Activated naive CD8-positive, alpha-beta T cell treated with anti-CD3 and anti-CD28 coated beads for 36 hours (primary cell): Measurements from ENCODE around the gene TMEM220. TPM values are rescaled to one million over a fixed set of nuclear protein-coding genes. Genes with fewer than 3 reads are reported as not detected.

Experiments used
- DNase-seq: peaks from one replicate; pipeline ENCODE4 v3.0.0; 2021
- H3K27ac Mint-ChIP-seq: one replicate; pipeline ENCODE4 v1.8.0; 2022; ENCODE audit warnings: mild to moderate bottlenecking, moderate library complexity, mixed read lengths
- H3K27me3 Mint-ChIP-seq: one replicate; pipeline ENCODE4 v1.8.0; 2022; ENCODE audit warnings: mild to moderate bottlenecking, mixed read lengths
- H3K36me3 Mint-ChIP-seq: one replicate; pipeline ENCODE4 v1.8.0; 2021; ENCODE audit warnings: mild to moderate bottlenecking, mixed read lengths
- H3K4me1 Mint-ChIP-seq: one replicate; pipeline ENCODE4 v1.8.0; 2021; ENCODE audit warnings: mixed read lengths
- H3K4me3 Mint-ChIP-seq: one replicate; pipeline ENCODE4 v1.8.0; 2022; ENCODE audit warnings: mild to moderate bottlenecking, moderate library complexity, mixed read lengths
- H3K9me3 Mint-ChIP-seq: one replicate; pipeline ENCODE4 v1.8.0; 2022; ENCODE audit warnings: mixed read lengths
- total RNA-seq, 2 experiments: library from RNA; stranded (reverse); gene quantifications; one replicate each; pipeline ENCODE4 v1.2.3, GENCODE V29; 2021

Gene TMEM220
- total RNA-seq: 1 to 10 TPM; 1.6 to 2.5 TPM

DNA sequence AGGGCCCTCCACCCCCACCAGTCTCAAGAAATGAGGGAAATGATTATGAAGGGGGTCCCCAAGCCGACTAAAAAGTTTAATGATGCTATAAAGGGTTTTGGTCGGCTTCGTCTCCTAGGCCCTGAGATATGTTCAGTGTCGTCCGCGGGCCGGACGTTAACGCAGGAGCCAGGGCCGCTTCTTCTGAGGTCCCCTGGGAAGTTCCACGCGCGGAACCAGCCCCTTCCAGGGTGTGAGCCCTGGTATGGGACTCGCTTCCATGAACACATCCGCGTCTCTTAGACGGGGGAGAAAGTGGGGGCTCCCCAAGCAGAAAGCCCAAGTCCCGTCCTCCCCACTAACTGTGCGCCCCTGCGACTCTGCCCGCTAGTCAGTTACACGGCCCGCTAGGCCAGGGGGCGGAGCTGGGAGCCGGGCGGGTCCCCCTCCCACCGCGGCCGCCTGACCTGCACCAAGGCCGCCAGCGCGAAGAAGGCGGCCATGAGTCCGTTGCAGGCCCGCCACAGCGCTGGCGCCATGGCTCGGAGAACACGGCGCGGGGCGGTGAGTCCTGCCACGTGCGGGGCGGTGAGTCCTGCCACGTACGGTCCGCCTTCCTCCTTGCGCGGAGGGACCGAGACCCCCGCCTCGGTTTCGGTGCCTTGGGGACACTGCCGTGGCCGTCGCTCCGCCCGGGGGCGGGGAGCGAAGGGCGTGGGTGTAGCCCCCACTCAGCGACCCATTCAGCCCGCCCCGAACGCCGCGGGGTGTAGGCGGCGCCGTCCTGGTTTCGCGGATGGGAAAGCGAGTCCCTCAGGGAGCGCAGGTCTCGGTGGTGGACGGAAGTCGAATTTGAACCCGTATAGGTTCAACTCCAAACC lies at the start of gene TMEM220:
Gene TMEM220, minus strand, starts transcription at position 690 of the 860 bp plus-strand sequence. Its CDS starts 172 bp downstream, at position 518.
- H3K4me1 Mint-ChIP-seq: peaks cover 9% of the 10 kb centered on the region
- no peaks in the 10 kb centered on the region for H3K9me3 Mint-ChIP-seq
- H3K27ac Mint-ChIP-seq: peak within 1 kb of the TSS; percentile 81
- H3K36me3 Mint-ChIP-seq: peaks cover 2% of the 10 kb centered on the region
- H3K4me3 Mint-ChIP-seq: peak within 1 kb of the TSS; percentile 86
- H3K27me3 Mint-ChIP-seq: no peaks in the 10 kb centered on the region
- peak; percentile 63 for DNase-seq

DNA sequence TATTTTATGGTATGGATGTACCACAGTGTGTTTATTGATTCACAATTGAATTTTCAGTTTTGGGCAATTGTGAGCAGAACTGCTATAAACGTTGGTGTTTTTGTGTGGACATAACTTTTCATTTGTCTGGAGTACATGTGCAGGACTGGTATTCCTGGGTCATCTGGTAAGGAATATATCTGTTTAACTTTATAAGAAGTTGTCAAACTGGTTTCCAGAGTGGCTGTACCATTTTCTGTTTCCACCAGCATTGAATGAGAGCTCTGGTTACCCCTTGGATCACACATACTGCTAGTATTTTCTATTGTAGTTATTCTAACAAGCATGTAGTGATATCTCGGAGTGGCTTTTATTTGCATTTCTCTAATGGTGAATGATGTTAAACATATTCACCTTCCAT lies 49.8 kb upstream of the TMEM220 start:
- H3K9me3 Mint-ChIP-seq: peaks cover 4% of the 10 kb centered on the region
- peaks cover 8% of the 10 kb centered on the region for H3K36me3 Mint-ChIP-seq

DNA sequence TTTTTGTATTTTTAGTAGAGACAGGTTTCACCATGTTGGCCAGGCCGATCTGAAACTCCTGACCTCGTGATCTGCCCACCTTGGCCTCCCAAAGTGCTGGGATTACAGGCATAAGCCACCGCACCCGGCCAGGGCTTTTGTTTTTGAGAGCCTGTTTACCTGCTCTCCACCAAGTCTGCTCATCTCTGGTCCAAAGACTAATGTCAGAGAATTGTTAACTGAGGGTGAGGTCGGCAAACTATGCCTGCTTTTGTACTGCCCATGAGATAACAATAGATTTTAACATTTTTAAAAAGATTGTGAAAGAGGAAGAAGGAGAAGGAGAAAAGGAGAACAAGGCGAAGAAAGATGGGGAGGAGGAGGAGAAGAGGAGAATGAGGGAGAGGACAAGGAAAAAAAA lies 48.1 kb upstream of the TMEM220 start:
- DNase-seq: no peak
- no peak overlapping the region for H3K4me3 Mint-ChIP-seq
- H3K4me1 Mint-ChIP-seq: no peaks in the 10 kb centered on the region
- H3K27me3 Mint-ChIP-seq: no peaks in the 10 kb centered on the region
- H3K9me3 Mint-ChIP-seq: peaks cover 2% of the 10 kb centered on the region
- peaks cover 8% of the 10 kb centered on the region for H3K36me3 Mint-ChIP-seq
- no peak overlapping the region for H3K27ac Mint-ChIP-seq

More for the DNA sequence above, 49.8 kb upstream of the TMEM220 start:
- no peak overlapping the region for H3K4me3 Mint-ChIP-seq
- DNase-seq: no peak
- no peak overlapping the region for H3K27ac Mint-ChIP-seq
- no peaks in the 10 kb centered on the region for H3K4me1 Mint-ChIP-seq
- no peaks in the 10 kb centered on the region for H3K27me3 Mint-ChIP-seq

DNA sequence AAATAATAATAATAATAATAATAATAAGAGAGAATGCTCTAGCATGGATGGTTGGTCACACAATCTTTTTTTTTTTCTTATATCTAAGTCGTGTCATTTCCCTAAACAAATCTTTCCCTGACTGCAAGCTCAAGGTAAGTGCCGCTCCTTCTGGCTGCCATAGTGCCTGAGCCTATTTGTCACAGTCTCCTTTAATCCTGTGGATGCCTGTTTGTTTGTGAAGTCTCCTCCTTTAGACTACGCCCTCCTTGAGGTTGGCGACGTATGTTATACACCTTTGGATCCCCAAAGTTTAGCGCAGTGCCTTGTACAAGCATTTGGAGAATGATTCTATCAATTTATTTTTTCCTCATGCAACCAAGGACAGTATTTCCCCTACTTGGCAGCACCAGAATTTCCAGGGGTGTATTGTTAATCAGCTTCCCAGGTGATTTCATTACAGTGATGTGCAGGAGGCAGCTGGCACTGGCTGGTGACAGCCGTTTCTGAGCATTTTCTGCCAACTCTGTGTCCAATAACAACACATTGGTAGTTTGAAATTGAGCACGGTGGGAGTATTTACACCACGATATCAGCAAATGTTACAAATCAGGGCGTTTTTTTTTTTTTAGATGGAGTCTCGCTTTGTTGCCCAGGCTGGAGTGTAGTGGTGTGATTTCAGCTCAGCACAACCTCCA lies 47.4 kb upstream of the TMEM220 start:
- Mint-ChIP-seq H3K27ac (no peak overlapping the region), H3K4me3 (no peak overlapping the region), H3K36me3 (peaks cover 6% of the 10 kb centered on the region), H3K27me3 (no peaks in the 10 kb centered on the region), H3K9me3 (peaks cover 3% of the 10 kb centered on the region), H3K4me1 (no peaks in the 10 kb centered on the region)
- DNase-seq: no peak

DNA sequence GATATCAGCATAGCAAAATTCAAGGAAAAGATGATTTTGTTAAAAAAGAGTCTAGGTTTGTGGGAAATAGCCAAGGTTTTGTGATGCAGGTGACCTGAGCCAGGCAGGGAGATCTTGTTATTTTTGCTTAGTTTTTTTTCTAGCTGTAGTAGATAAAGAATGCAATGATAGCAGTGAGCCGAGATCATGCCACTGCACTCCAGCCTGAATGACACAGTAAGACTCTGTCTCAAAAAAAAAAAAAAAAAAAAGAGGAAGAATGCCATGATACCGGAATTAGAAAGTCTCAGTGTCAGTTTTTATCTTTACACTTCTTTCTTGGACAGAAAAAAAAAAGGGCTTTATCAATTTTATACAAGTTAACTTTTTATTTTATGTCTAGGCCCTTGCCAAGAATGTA lies 46.6 kb upstream of the TMEM220 start:
- Mint-ChIP-seq H3K27me3 (no peaks in the 10 kb centered on the region), H3K4me1 (no peaks in the 10 kb centered on the region), H3K27ac (no peak overlapping the region), H3K9me3 (peaks cover 8% of the 10 kb centered on the region), H3K4me3 (no peak overlapping the region), H3K36me3 (peaks cover 7% of the 10 kb centered on the region)
- no peak for DNase-seq

DNA sequence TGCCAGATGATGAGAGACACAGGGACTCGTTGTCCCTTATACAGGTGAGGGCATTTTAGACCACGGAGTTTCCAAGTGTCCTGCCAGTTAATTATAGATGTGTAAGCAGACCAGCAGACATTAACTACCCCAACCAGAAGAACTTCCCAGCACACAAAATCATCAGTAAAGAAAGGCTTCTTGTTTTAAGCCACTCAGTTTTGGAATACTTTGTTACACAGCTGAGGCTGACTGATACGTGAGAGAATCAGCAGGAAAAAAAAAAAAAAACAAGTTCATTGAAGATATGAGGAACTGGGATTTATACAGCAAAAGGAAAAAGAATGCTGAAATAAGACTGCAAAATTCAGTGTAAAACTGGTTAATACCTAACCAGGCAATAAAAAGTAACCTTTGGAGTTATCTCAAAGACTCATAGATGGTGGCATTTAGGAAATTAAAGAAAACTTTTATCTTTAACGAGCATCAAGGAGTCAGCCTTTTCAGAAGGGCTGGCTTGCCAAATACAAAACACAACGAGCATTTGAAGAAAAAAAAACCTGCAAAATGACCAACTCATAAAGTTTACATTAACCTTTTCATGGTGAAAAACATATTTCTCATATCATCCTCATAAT lies 46.0 kb upstream of the TMEM220 start:
- Mint-ChIP-seq H3K4me3 (no peak overlapping the region), H3K9me3 (peaks cover 9% of the 10 kb centered on the region), H3K27ac (no peak overlapping the region), H3K27me3 (no peaks in the 10 kb centered on the region), H3K4me1 (no peaks in the 10 kb centered on the region), H3K36me3 (peaks cover 9% of the 10 kb centered on the region)
- DNase-seq: no peak

DNA sequence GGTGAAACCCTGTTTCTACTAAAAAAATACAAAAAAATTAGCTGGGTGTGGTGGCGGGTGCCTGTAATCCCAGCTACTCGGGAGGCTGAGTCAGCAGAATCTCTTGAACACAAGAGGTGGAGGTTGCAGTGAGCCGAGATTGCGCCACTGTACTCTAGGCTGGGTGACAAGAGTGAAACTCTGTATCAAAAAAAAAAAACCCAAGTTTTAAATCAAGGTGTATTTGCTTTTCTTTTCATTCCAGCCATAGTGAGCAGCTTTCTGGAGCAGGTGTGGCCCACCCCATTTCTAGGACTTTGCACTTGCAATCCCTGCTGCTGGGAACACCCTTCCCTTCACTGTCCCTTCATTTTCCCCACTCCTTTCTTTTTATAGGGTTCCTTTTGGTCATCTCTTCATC lies 45.2 kb upstream of the TMEM220 start:
- no peak for DNase-seq
- Mint-ChIP-seq H3K27ac (no peak overlapping the region), H3K36me3 (peaks cover 9% of the 10 kb centered on the region), H3K27me3 (no peaks in the 10 kb centered on the region), H3K4me3 (no peak overlapping the region), H3K9me3 (peaks cover 9% of the 10 kb centered on the region), H3K4me1 (no peaks in the 10 kb centered on the region)

DNA sequence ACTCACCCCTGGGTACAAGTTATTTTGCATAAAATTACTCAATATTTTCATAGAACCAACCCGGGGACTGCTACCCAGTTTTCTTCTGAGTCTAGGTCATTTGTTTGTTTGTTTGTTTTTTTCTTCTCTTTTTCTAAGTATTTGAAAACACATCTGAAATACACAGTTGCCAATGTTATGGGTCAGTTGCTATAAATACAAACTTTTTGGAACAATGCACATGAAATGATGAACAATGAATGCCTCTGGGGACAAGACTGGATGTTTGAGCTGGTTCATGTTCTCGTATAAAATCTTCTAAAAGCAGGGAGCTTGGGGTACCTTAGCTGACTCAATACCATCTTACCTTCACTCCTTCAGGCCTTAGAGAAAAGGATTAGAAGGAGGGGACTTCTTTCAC lies 43.6 kb upstream of the TMEM220 start:
- no peak for DNase-seq
- no peaks in the 10 kb centered on the region for H3K27me3 Mint-ChIP-seq
- no peak overlapping the region for H3K27ac Mint-ChIP-seq
- H3K4me3 Mint-ChIP-seq: no peak overlapping the region
- H3K4me1 Mint-ChIP-seq: no peaks in the 10 kb centered on the region
- H3K9me3 Mint-ChIP-seq: peaks cover 9% of the 10 kb centered on the region
- peaks cover 9% of the 10 kb centered on the region for H3K36me3 Mint-ChIP-seq

DNA sequence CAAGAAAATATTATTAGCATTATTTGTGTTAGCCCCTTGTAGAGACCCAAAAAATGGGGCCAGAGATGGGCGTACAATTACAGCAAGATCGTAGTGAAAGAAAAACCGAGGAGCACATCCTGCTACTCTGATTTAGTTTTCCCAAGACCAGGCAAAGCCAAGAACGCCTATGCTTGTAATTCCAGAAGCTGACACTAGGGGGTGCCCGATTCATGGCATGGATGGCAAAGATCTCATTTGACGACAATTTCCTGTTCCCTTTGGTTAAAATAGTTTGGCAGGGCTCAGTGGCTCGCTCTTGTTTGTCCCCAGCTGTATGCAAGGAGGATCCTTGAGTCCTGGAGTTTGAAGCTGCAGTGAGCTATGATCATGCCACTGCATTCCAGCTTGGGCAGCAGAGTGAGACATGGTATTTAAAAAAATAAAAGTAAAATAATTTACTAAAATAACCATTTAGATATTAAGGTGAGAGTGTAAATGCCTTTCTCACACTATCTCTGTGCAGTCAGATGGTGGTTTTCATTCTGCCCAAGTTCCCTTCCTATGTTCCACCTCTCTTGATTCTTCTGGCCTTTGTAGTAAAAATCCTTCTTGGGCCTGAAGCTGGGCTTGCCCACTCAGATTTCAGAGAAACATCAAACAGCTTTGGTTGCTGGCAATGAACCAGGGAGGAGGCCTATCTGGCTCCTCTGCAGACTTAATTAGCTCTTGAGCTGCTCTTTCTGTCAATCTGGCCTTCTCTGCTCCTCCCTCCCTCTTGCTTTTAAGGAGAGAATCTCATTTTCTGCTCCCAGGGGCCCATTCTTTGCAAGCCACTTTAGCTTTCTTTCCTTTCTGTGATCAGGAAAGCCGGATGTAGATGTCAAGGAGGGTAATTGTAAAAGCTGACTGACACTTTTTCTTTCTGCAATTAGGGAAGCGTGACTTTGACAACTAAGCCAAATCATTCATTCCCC lies 42.9 kb upstream of the TMEM220 start:
- H3K27ac Mint-ChIP-seq: no peak overlapping the region
- no peaks in the 10 kb centered on the region for H3K4me1 Mint-ChIP-seq
- peak; percentile 40 for DNase-seq

DNA sequence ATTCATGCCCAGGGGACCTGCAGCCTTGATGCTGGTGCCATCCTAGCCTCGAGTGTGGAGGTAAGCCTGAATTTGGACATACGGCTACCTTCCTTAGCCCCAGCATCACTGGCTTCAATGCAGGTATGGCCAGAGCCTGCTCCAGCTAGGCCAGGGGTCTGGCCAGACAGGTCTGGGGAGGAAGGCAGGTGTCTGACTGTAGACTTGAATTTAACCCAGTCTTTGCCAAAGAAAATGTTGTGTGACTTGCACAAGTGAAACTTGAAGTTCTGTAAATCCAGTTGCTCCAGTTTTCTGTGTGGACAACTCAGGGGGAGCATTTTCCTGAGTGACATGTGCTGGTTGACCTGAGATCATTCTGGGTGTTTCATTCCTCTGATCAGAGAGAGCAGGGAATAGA lies 41.3 kb upstream of the TMEM220 start:
- no peak overlapping the region for H3K4me3 Mint-ChIP-seq
- no peak for DNase-seq
- H3K4me1 Mint-ChIP-seq: no peaks in the 10 kb centered on the region
- peaks cover 14% of the 10 kb centered on the region for H3K36me3 Mint-ChIP-seq
- H3K9me3 Mint-ChIP-seq: peaks cover 9% of the 10 kb centered on the region
- H3K27ac Mint-ChIP-seq: no peak overlapping the region
- H3K27me3 Mint-ChIP-seq: no peaks in the 10 kb centered on the region

More for the DNA sequence above, 42.9 kb upstream of the TMEM220 start:
- Mint-ChIP-seq H3K9me3 (peaks cover 9% of the 10 kb centered on the region), H3K27me3 (no peaks in the 10 kb centered on the region), H3K4me3 (no peak overlapping the region), H3K36me3 (peaks cover 9% of the 10 kb centered on the region)

DNA sequence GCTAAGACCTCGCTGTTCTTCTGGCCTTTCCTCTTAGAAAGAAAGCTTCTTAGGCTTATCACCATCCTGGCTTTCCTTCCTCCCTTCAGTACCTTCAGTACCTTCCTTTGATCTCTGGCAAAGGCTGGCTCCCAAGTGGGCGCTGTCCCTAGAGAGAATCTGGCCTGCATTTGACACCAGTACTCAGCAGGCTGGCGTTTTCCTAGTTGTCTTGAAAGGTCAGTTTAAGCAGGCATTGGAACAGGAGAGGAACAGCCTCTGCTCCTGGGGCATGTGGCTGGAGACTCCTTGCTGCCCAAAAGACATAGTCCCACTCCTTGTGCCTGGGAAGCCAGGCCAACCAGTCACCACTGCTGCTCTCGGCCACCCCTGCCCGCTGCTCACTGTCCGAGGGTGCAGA lies 40.0 kb upstream of the TMEM220 start:
- no peak for DNase-seq
- Mint-ChIP-seq H3K27me3 (no peaks in the 10 kb centered on the region), H3K9me3 (peaks cover 9% of the 10 kb centered on the region), H3K4me1 (no peaks in the 10 kb centered on the region), H3K27ac (no peak overlapping the region), H3K4me3 (no peak overlapping the region), H3K36me3 (peaks cover 10% of the 10 kb centered on the region)

DNA sequence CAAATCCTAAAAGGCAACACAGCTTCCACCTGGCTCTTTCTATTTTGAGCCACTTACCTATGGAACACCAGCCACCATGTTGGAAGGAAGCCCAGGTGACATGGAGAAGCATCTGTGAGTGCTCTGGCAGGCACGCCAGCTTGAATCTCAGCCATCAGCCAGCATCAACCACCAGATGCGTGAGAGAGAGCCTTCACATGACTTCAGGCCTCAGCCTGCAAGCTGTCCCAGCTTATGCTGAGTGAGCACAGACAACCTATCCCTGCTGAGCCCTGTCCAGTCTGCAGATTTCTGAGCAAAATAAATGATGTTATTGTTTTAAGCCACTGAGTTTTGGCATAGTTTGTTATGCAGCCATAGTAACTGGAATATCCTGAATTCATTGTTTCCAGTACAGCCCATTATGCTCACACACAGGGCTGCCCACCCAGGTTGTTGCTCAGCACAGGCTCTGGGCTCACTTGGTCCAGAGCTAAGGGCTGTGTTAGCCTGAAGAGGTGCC lies 39.0 kb upstream of the TMEM220 start:
- no peaks in the 10 kb centered on the region for H3K4me1 Mint-ChIP-seq
- no peak for DNase-seq
- no peak overlapping the region for H3K27ac Mint-ChIP-seq
- no peak overlapping the region for H3K4me3 Mint-ChIP-seq
- H3K9me3 Mint-ChIP-seq: peaks cover 9% of the 10 kb centered on the region
- no peaks in the 10 kb centered on the region for H3K27me3 Mint-ChIP-seq
- H3K36me3 Mint-ChIP-seq: peaks cover 10% of the 10 kb centered on the region

DNA sequence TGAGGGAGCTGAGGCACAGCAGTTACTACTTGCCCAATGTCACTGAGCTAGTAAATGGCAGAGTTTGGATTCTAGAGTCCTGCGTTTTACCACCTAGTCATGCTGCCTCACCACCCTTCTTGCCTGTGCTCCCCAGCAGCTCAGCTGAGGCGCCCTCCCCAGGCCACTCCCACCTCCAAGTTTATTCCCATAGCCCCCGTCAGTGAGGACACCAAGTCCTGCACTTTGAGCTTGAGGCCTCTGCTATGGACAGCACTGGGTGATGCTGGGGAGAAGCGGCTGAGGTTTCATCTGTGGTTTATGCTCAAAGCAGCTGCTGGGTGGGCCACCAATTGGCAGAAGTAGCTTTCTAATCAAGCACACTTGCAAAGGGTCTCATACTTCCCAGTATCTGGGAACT lies 37.4 kb upstream of the TMEM220 start:
- Mint-ChIP-seq H3K4me1 (no peaks in the 10 kb centered on the region), H3K4me3 (no peak overlapping the region), H3K27me3 (no peaks in the 10 kb centered on the region), H3K9me3 (peaks cover 5% of the 10 kb centered on the region), H3K36me3 (peaks cover 10% of the 10 kb centered on the region), H3K27ac (no peak overlapping the region)
- no peak for DNase-seq

DNA sequence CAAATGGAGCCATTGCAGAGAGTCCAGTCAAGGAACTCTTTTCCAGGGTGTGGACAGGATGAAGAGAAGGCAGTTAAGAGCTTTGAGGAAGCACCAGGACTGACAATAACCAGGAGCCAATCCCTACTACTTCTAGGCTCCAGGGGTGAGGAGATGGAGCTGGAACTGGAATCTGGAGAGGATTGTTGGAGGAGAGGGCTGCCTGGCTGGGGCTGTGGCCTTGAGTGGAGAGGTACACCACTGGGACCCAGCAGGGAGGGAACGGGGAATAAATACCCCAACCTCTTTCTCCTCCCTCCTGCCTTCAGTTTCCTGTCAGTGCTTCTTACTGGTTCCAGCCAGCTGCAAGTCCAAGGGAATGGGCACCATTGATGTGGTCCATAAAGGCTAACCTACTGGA lies 32.2 kb upstream of the TMEM220 start:
- no peaks in the 10 kb centered on the region for H3K27me3 Mint-ChIP-seq
- no peak for DNase-seq
- H3K4me1 Mint-ChIP-seq: no peaks in the 10 kb centered on the region
- no peak overlapping the region for H3K27ac Mint-ChIP-seq
- H3K4me3 Mint-ChIP-seq: no peak overlapping the region
- peaks cover 7% of the 10 kb centered on the region for H3K36me3 Mint-ChIP-seq
- H3K9me3 Mint-ChIP-seq: no peaks in the 10 kb centered on the region
